B cell (primary cell): ENCODE measurements around the gene CLCN3. TPM values are rescaled to one million over a fixed set of nuclear protein-coding genes. Genes with fewer than 3 reads are reported as not detected.

Experiments used
- ATAC-seq: fragments of 200-7000 bp; cut with Tn5 transposase; one replicate; pipeline ENCODE4 v1.10.0; 2021; ENCODE audit warnings: low read depth, mild to moderate bottlenecking, moderate number of reproducible peaks, moderate library complexity
- CTCF ChIA-PET: fragments of 350-600 bp; sonication (Branson Sonifier 250); formaldehyde crosslinking; loops from one replicate; lab custom pipeline; 2021; ENCODE audit warnings: antibody characterized with exemption, inconsistent platforms; lab: Charles Lee
- POLR2A ChIA-PET: fragments of 350-600 bp; sonication (Branson Sonifier 250); formaldehyde crosslinking; loops from one replicate; lab custom pipeline; 2021; ENCODE audit warnings: antibody characterized with exemption; lab: Charles Lee
- DNase-seq: peaks from one replicate; pipeline ENCODE4 v3.0.0; 2013
- H2AFZ ChIP-seq: 2 replicates; pipeline ENCODE4 v1.6.1; 2012; ENCODE audit warnings: mild to moderate bottlenecking, low read depth, low read length; ENCODE audit not compliant: insufficient read depth, poor library complexity, severe bottlenecking
- H3K27ac ChIP-seq, 2 donors: 1 replicate in 1 of 2; 2 replicates in 1 of 2; pipeline ENCODE4 v1.5.1; 2012 to 2013; ENCODE audit warnings: low read length in 2 of 2, mild to moderate bottlenecking in 2 of 2, moderate library complexity in 1 of 2
- H3K27me3 ChIP-seq, 4 experiments: fragments of 200-600 bp in 1 of 4; sonication (generic) in 1 of 4; replicated peaks in 1 of 4; 1 replicate in 2 of 4; 2 replicates in 2 of 4; pipeline versions ENCODE4 v1.6.1 to v1.7.0; 2013 to 2016; ENCODE audit warnings: low read length in 3 of 4, mild to moderate bottlenecking in 2 of 4, mixed read lengths in 1 of 4, moderate library complexity in 1 of 4; ENCODE audit not compliant: insufficient read depth in 4 of 4, control insufficient read depth in 3 of 4; ENCODE audit errors: control extremely low read depth in 1 of 4
- H3K36me3 ChIP-seq, 2 experiments: replicated peaks in 1 of 2; 1 replicate in 1 of 2; 2 replicates in 1 of 2; pipeline versions ENCODE4 v1.6.1 to v1.7.1; 2013; ENCODE audit warnings: low read length in 1 of 2; ENCODE audit not compliant: insufficient read depth in 2 of 2, control insufficient read depth in 1 of 2; ENCODE audit errors: control extremely low read depth in 1 of 2, extremely low read depth in 1 of 2
- H3K4me1 ChIP-seq, 2 donors: fragments of 200-600 bp in 1 of 2; sonication (generic) in 1 of 2; 1 replicate in 1 of 2; 2 replicates in 1 of 2; pipeline versions ENCODE4 v1.5.1 to v1.6.1; 2013 to 2017; ENCODE audit warnings: low read length in 2 of 2; ENCODE audit not compliant: control insufficient read depth in 2 of 2, insufficient read depth in 2 of 2
- H3K4me2 ChIP-seq: replicated peaks from 2 replicates; pipeline ENCODE3; 2012; ENCODE audit warnings: mild to moderate bottlenecking, low read depth, low read length; ENCODE audit not compliant: poor library complexity, severe bottlenecking
- H3K4me3 ChIP-seq, 5 experiments: fragments of 200-600 bp in 1 of 5; sonication (generic) in 1 of 5; 1 replicate in 3 of 5; 2 replicates in 2 of 5; pipeline versions ENCODE4 v1.5.1 to v1.7.0; 2011 to 2016; ENCODE audit warnings: low read length in 4 of 5, mild to moderate bottlenecking in 4 of 5, low read depth in 2 of 5, control low read depth in 1 of 5, moderate library complexity in 1 of 5; ENCODE audit not compliant: insufficient read depth in 1 of 5; ENCODE audit errors: control extremely low read depth in 1 of 5, extremely low read depth in 1 of 5
- H3K79me2 ChIP-seq: fragments of 200-600 bp; sonication (generic); one replicate; pipeline ENCODE4 v1.6.0; 2016; ENCODE audit warnings: low read length; ENCODE audit not compliant: control insufficient read depth, insufficient read depth
- H3K9ac ChIP-seq: fragments of 200-600 bp; sonication (generic); 2 replicates; pipeline ENCODE4 v1.6.1; 2017; ENCODE audit warnings: mild to moderate bottlenecking, low read length, moderate library complexity
- H3K9me3 ChIP-seq, 3 donors: one replicate each; pipeline versions ENCODE4 v1.6.1 to v1.7.1; 2013; ENCODE audit warnings: low read length in 2 of 3; ENCODE audit not compliant: control insufficient read depth in 2 of 3, insufficient read depth in 1 of 3; ENCODE audit errors: control extremely low read depth in 1 of 3
- H4K20me1 ChIP-seq: 2 replicates; pipeline ENCODE4 v1.6.0; 2012; ENCODE audit warnings: mild to moderate bottlenecking, low read length; ENCODE audit not compliant: insufficient read depth, control insufficient read depth, poor library complexity, severe bottlenecking
- H3K27ac Mint-ChIP-seq: one replicate; pipeline ENCODE4 v1.8.0; 2021; ENCODE audit warnings: mixed read lengths
- H3K27me3 Mint-ChIP-seq: one replicate; pipeline ENCODE4 v1.8.0; 2021; ENCODE audit warnings: mixed read lengths
- H3K4me1 Mint-ChIP-seq: one replicate; pipeline ENCODE4 v1.8.0; 2021; ENCODE audit warnings: mixed read lengths
- H3K4me3 Mint-ChIP-seq: one replicate; pipeline ENCODE4 v1.8.0; 2021; ENCODE audit warnings: mixed read lengths
- H3K9me3 Mint-ChIP-seq: one replicate; pipeline ENCODE4 v1.8.0; 2022; ENCODE audit warnings: mixed read lengths; ENCODE audit not compliant: insufficient read depth
- CTCF ChIP-seq: fragments of 200-600 bp; IDR thresholded peaks from one replicate; pipeline ENCODE4 v1.8.0; 2022; ENCODE audit warnings: antibody characterized with exemption, mild to moderate bottlenecking
- EZH2 ChIP-seq: IDR thresholded peaks from 2 replicates; pipeline ENCODE4 v1.6.1; 2012; ENCODE audit warnings: borderline replicate concordance, low read depth, mild to moderate bottlenecking, moderate library complexity, low read length; ENCODE audit not compliant: insufficient read depth, poor library complexity, severe bottlenecking
- WGBS: methylation state at CpG from one replicate; pipeline ENCODE4 v1.1.5; 2013; ENCODE audit warnings: missing lambda C conversion rate; ENCODE audit not compliant: insufficient coverage; 5-methylcytosine and 5-hydroxymethylcytosine counted together
- intact Hi-C: fragments of 100-400 bp; cut with micrococcal nuclease; formaldehyde crosslinking; loops from one replicate; pipeline ENCODE4 v1.10.0; 2022
- polyA plus RNA-seq: library from polyadenylated mRNA; depleted of rRNA; stranded (reverse); fragments of >200 nt; gene quantifications from 2 replicates; pipeline ENCODE4 v1.2.3, GENCODE V29; 2012
- total RNA-seq, 2 donors: library from RNA; stranded (reverse); fragments of 120-200 nt in 1 of 2; gene quantifications; 1 replicate in 1 of 2; 2 replicates in 1 of 2; pipeline versions ENCODE4 v1.2.3 to v1.2.4, GENCODE V29; 2013 to 2022

The CLCN3 gene
- total and polyA plus RNA-seq, 2 donors (not counting 1 experiment from before 2014, with no cell fraction given) = 5.0 to 32.7 TPM

DNA sequence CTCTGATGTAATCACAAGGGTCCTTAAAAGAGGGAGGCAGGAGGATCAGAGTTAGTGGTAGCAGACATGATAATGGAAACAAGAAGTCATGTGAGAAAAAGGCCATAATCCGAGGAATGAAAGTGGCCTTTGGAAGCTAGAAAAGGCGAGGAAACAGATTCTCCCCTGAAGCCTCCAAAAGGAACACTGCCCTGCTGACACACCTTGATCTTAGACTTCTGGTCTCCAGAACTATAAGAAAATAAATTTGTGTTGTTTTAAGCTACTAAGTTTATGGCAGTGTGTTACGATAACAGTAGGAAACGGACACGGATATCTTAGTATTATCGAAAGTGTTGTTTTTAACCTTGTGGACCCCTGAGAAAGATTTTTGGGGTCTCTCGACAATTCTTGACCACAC, 24.4 kb downstream of the CLCN3 start:
- H3K4me1 ChIP-seq = no peaks in the 10 kb centered on the region
- WGBS = 100% methylated on average over 5 of the region's 7 CpGs
- no peaks in the 10 kb centered on the region for H3K27me3 ChIP-seq
- H3K9me3 ChIP-seq = no peaks in the 10 kb centered on the region
- no peaks in the 10 kb centered on the region for H3K27me3 Mint-ChIP-seq
- H3K79me2 ChIP-seq = peaks cover 33% of the 10 kb centered on the region
- H3K27ac Mint-ChIP-seq = no peak overlapping the region
- ChIA-PET CTCF (interaction anchor here (0.9 kb wide), 1 partner anchor 32 kb away, joined by 4 read pairs; the partner anchor contains the start of gene NEK1), POLR2A (no interaction called here)
- no peak overlapping the region for H3K4me2 ChIP-seq
- intact Hi-C loops = no loop called here
- H3K4me1 Mint-ChIP-seq = no peaks in the 10 kb centered on the region
- no peak overlapping the region for H3K9ac ChIP-seq
- no peak overlapping the region for H3K4me3 Mint-ChIP-seq
- TF ChIP-seq EZH2 (no peak), CTCF (no peak)
- DNase-seq (no peak), ATAC-seq (no peak)
- no peak overlapping the region for H3K27ac ChIP-seq
- H3K36me3 ChIP-seq = peaks cover 12 to 14% of the 10 kb centered on the region in 2 experiments
- H3K9me3 Mint-ChIP-seq = no peaks in the 10 kb centered on the region
- H3K4me3 ChIP-seq = no peak overlapping the region
- H2AFZ ChIP-seq = no peak overlapping the region
- peaks cover 4% of the 10 kb centered on the region for H4K20me1 ChIP-seq

- ATAC-seq = no peak
- no peak overlapping the region for H2AFZ ChIP-seq
- H3K4me3 ChIP-seq = no peak overlapping the region
- no peaks in the 10 kb centered on the region for H3K9me3 ChIP-seq
- H3K79me2 ChIP-seq = peaks cover 33% of the 10 kb centered on the region
- H3K36me3 ChIP-seq = peaks cover 12 to 13% of the 10 kb centered on the region in 2 experiments
- no CpG with 5 or more reads among the region's 1 CpG for WGBS
- H3K27me3 ChIP-seq = no peaks in the 10 kb centered on the region
- Mint-ChIP-seq H3K27me3 (no peaks in the 10 kb centered on the region), H3K4me1 (peaks cover 2% of the 10 kb centered on the region), H3K9me3 (no peaks in the 10 kb centered on the region), H3K4me3 (no peak overlapping the region), H3K27ac (no peak overlapping the region)
- H3K4me2 ChIP-seq = no peak overlapping the region
- H4K20me1 ChIP-seq = no peaks in the 10 kb centered on the region
- no peak for TF ChIP-seq EZH2
- ChIA-PET CTCF (no interaction called here), POLR2A (no interaction called here)
- H3K9ac ChIP-seq = no peak overlapping the region
- no peak overlapping the region for H3K27ac ChIP-seq
- H3K4me1 ChIP-seq = no peaks in the 10 kb centered on the region
- intact Hi-C loops = no loop called here
- no peak for DNase-seq
These were observed 25.2 kb downstream of the CLCN3 start for GRCh38 chr4:169645627-169646026.
